Omental fat pad (tissue), 4 donors: Measurements from ENCODE around the gene IGSF21. TPM values are rescaled to one million over a fixed set of nuclear protein-coding genes. Genes with fewer than 3 reads are reported as not detected.

Source experiments
- ATAC-seq: fragments of 150-250 bp; one replicate; pipeline ENCODE4 v1.9.1; 2016; ENCODE audit warnings: mild to moderate bottlenecking, moderate library complexity; ENCODE audit not compliant: low FRiP score
- DNase-seq: peaks from one replicate; pipeline ENCODE4 v3.0.0-alpha.2; 2019; ENCODE audit warnings: low spot score
- total RNA-seq, 4 donors: library from RNA; depleted of rRNA; stranded (reverse); fragments of >200 nt; gene quantifications; one replicate each; pipeline ENCODE4 v1.1.0, GENCODE V29; 2016
- TF ChIP-seq, protein P1 (sequence below), 3 donors: fragments of 450-650 bp; IDR thresholded peaks; one replicate each; pipeline ENCODE4 v1.5.1; 2016 to 2017; ENCODE audit warnings: antibody characterized with exemption in 3 of 3, mild to moderate bottlenecking in 3 of 3, moderate library complexity in 2 of 3

The IGSF21 gene
- total RNA-seq, 4 donors from 2014 or later = 0.56 to 7.8 (median 7.4) TPM; not detected in 1

DNA sequence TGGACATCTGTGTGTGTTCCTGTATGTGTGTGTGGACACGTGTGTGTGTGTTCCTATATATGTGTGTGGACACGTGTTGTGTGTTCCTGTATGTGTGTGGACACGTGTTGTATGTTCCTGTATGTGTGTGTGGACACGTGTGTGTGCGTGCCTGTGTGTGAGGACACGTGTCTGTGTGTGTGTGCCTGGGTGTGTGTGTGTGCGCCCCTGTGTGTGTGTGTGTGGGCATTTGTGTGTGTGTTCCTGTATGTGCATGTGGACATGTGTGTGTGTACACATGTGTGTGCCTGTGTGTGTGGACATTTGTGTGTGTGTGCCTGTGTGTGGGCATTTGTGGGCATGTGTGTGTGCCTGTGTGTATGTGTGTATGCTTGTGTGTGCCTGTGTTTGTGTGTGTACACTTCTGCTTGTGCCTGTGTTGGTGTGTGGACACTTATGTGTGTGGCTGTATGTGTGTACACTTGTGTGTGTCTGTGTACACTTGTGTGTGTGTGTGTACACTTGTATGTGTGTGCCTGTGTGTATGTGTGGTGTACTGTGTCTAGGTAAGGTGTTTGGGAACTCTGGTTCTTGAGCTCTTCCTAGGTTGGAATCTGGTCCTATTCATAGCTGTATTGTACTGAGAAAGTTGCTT, 3.7 kb upstream of the IGSF21 start:
- ATAC-seq (no peak), DNase-seq (no peak)
- TF ChIP-seq, protein P1, sequence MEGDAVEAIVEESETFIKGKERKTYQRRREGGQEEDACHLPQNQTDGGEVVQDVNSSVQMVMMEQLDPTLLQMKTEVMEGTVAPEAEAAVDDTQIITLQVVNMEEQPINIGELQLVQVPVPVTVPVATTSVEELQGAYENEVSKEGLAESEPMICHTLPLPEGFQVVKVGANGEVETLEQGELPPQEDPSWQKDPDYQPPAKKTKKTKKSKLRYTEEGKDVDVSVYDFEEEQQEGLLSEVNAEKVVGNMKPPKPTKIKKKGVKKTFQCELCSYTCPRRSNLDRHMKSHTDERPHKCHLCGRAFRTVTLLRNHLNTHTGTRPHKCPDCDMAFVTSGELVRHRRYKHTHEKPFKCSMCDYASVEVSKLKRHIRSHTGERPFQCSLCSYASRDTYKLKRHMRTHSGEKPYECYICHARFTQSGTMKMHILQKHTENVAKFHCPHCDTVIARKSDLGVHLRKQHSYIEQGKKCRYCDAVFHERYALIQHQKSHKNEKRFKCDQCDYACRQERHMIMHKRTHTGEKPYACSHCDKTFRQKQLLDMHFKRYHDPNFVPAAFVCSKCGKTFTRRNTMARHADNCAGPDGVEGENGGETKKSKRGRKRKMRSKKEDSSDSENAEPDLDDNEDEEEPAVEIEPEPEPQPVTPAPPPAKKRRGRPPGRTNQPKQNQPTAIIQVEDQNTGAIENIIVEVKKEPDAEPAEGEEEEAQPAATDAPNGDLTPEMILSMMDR (IDR thresholded peaks at IDR 0.05) = no peak

DNA sequence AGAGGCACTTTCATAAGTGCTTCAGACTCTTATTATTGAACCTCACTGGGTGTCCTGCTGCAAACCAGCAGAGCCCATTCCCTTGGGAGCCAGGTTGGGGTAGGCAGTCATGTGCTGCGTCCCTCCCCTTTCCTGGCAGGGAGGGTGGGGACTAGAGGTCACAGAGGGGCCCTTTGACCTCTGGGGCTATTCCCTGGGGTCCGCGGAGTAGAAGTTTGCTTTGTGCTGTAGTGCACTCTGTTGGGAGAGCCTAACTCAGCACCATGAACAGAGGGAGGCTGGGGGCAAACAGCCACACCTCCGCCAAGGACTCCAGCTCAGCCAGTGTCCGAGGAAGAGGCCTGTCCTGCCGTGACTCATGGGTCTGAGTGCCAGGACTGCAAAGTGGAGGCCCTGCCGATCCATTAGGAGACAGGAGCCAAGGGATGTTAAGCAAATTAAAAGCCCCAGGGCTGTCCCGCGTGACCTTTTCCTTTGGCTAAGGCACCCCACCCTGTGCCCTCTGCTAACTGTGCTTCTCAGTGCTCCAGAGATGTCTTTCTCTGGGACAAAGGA, 3.0 kb upstream of the IGSF21 start:
- ATAC-seq (no peak), DNase-seq (no peak)
- TF ChIP-seq, protein P1 (IDR thresholded peaks at IDR 0.05) = no peak

DNA sequence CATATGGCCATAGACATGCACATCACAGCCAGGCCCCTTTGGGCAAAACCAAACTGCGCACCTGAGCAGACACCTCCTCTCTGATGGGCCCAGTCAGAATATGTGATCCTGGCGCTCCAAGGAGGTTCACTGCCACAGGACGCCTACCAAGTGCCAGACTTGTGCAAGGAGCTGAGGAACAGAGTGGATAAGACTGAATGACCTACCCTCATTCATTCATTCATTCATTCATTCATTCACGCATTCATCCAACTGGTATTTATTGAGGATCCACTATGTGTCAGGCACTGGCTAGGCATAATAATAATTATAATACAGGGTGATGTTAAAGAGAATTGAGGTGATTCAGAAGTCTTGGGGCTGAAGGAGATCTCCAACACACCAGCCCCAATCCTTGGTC, 2.4 kb upstream of the IGSF21 start:
- no peak for DNase-seq
- no peak for ATAC-seq
- TF ChIP-seq, protein P1 (IDR thresholded peaks at IDR 0.05) = no peak

DNA sequence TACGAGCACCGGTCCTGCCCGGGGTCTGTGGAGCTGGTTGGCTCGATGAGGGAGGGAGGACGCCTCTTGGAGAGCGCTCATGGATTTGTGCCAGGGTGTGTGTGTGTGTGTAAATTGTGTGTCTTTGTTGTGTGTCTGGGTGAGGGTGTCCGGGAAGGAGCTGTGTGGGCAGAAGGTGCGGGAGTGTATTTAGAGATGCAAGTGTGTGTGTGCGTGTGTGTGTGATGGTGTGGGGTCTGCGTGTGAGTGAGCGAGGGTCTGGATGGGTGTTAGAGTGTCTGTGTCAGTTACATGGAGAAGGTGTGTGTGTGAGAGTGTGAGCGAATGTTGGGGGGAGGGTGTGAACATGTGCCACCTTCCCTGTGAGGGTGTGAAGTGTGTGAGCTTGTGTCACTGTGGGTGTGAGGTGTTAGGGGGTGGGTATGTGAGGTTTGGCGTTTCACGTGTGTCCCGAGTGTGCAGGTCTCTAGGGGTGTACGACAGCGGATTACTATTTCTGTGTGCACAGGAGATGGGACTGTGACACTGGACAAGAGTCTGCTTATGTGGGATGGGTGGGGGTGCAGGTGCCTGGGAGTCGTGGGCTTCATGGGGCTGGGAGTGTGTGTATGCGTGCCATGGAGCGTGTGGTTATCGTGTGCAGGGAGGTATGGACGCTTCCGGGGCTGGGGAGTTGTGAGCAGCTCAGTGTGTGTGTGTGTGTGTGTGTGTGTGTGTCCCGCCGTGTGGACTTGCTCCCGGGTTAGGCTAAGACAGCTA, 880 bp downstream of the IGSF21 start:
- TF ChIP-seq, protein P1 (IDR thresholded peaks at IDR 0.05) = no peak
- ATAC-seq = no peak
- DNase-seq = no peak

DNA sequence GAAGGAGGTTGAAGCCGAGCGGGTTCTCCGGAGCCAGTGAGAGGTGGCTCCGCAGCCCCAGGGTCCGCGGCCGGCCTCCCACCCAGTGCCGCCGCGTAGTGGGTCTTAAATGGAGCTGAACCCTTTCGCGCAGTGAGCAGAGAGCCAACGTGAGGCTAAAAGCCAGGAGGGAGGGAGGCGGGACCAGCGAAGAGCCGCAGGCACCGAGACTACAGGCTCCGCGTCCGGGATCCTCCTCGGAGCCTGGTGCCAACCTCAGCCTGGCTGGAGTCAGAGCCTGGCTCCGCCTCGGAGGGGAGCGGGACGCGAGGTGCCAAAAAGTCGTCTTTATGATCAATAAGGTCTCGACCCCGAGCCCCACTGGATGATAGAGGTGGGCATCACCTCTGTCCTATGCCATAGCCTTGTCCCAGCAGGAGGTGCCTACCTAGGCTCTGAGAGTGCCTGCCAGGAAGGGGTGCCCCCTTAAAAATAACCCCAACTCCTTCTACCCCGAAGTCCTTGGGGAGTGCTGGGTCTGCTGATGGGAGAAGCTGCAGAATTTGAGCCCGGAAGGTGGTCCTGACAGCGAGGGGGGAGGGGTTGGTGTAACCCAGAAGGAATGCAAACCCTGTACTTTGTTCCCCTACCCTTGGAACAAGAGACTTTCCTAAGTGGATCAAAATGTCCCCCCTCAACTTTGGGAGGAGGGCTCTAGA, 1.6 kb downstream of the IGSF21 start:
- TF ChIP-seq, protein P1 (IDR thresholded peaks at IDR 0.05) = no peak
- DNase-seq = no peak
- no peak for ATAC-seq

DNA sequence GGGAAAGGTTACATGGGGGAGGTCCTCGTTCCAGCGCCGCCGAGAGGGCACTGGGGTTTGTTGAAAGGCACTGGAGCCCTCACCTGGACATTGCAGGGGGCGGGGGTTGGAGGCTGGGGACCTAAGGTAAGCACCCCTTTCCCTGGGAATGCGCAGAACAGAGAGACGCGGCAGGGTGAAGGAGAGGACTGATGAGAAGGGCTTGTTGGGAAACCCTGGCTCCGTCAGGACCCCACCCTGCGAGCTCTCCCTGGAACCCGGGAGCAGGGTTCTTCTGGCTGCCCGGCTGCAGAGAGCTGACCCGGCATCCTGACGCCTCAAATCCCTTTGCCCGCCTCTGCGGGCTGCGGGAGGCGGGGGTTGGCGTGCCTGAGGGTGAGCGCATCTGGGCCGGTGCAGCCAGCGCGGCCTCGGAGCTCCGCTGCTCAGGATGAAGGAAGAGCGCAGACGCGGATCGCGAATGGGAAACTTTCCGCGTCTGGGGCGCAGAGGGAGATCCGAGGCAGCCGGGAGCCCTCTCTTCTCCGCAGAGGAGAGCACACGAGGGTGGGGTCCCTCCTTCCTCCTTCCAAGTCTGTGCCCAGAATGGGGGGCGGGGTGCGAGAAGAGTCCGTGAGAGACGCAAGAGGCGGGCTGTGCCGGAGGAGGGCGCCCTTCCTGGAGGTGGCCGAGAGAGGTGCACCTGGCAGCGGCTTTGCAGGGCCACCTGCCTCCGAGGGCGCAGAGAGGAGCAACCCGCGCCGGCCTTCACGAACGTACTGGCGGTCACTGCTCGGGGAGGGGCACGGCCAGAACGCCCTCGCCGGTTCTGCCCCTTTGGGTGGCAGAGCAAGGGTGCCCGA, 2.4 kb downstream of the IGSF21 start:
- ATAC-seq (no peak), DNase-seq (no peak)
- TF ChIP-seq, protein P1 (IDR thresholded peaks at IDR 0.05) = no peak
